IMR-90 (cell line): Measurements from ENCODE around the gene SHISA4.

Experiments used
- CEBPB ChIP-seq: IDR thresholded peaks from 2 replicates; pipeline ENCODE4 v1.6.1; 2012; ENCODE audit warnings: low read depth, low read length, improper control_type of control experiment
- MAFK ChIP-seq: IDR thresholded peaks from 2 replicates; pipeline ENCODE4 v1.6.1; 2012; ENCODE audit warnings: low read depth, low read length, improper control_type of control experiment
- POLR2A ChIP-seq: IDR thresholded peaks from 2 replicates; pipeline ENCODE4 v1.6.1; 2012; ENCODE audit warnings: mild to moderate bottlenecking, low read depth, low read length
- RAD21 ChIP-seq: IDR thresholded peaks from 2 replicates; pipeline ENCODE4 v1.6.1; 2012; ENCODE audit warnings: low read length, improper control_type of control experiment
- SMC3 ChIP-seq: fragments of 150-350 bp; IDR thresholded peaks from 2 replicates; pipeline ENCODE4 v1.6.1; 2016; ENCODE audit warnings: low read depth, mild to moderate bottlenecking, antibody characterized with exemption, low read length, moderate library complexity
- TF ChIP-seq, protein P1 (sequence below): conservative IDR thresholded peaks from 2 replicates; pipeline ENCODE4 v1.5.1; 2012; ENCODE audit warnings: mild to moderate bottlenecking, low read depth, low read length, improper control_type of control experiment

DNA sequence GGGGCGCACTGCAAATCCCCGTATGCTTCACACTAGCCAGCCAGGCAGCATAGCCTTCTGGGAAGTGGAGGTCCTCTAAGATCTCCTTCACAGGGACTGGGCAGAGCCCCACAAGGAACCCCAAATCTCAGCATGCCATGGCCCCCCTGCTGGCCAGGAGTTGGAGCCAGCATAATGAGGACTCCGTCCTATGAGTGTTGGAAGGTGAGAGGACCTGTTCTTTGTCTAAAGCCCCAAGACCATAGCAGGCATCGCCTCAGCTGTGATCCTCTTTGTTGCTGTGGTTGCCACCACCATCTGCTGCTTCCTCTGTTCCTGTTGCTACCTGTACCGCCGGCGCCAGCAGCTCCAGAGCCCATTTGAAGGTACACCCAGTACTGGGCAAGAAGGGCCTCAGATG lies 1.5 kb downstream of the SHISA4 start:
- TF ChIP-seq, protein P1, sequence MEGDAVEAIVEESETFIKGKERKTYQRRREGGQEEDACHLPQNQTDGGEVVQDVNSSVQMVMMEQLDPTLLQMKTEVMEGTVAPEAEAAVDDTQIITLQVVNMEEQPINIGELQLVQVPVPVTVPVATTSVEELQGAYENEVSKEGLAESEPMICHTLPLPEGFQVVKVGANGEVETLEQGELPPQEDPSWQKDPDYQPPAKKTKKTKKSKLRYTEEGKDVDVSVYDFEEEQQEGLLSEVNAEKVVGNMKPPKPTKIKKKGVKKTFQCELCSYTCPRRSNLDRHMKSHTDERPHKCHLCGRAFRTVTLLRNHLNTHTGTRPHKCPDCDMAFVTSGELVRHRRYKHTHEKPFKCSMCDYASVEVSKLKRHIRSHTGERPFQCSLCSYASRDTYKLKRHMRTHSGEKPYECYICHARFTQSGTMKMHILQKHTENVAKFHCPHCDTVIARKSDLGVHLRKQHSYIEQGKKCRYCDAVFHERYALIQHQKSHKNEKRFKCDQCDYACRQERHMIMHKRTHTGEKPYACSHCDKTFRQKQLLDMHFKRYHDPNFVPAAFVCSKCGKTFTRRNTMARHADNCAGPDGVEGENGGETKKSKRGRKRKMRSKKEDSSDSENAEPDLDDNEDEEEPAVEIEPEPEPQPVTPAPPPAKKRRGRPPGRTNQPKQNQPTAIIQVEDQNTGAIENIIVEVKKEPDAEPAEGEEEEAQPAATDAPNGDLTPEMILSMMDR = no peak
- TF ChIP-seq CEBPB = no peak
- no peak for TF ChIP-seq RAD21
- no peak for TF ChIP-seq SMC3
- TF ChIP-seq POLR2A = no peak
- TF ChIP-seq MAFK = no peak
